Erythroblast (primary cell): Measurements from ENCODE around the gene NCK2.

Experiments used
- GATA1 ChIP-seq: IDR thresholded peaks from 2 replicates; pipeline ENCODE4 v1.6.1; 2011; ENCODE audit warnings: low read depth, mild to moderate bottlenecking, control low read depth, low read length, moderate library complexity
- POLR2A ChIP-seq: IDR thresholded peaks from 2 replicates; pipeline ENCODE4 v1.6.1; 2011; ENCODE audit warnings: mild to moderate bottlenecking, low read length

DNA sequence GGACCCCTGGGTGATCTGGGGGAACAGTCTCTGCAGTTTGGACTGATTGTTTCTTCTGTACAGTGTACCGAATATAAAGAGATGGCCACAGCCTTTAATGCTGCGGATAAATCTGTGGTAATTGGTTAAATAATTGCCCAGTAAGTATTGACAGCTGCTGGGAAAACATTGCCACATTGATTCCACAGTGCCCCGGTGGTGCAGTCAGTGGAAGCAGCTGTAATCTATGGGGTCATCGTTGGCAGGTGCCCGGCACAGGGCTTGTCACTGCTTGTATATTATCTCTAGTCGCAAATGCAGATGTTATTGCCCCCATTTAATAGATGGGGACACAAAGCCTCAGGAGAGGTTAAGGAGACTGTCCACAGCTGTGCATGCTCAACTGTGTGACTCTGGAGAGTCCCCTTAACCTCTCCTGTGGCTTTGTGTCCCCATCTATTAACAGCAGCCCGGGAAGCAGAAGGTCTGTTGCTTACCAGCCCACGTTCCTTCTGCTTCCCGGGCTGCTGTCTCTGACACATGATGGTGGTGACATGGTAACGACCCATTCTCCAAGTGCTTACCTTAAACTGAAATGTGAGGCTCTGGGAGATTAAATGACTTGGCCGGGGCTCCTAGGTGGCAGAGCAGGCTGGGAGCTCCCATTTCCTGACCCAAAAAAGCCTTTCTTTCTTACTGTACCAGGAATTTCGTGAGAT, 76.9 kb downstream of the NCK2 start:
- no peak for TF ChIP-seq POLR2A
- no peak for TF ChIP-seq GATA1
